ENCODE results near the gene UBAC2.

- no peak for TF ChIP-seq CTCF (IDR thresholded peaks at IDR 0.05)
- TF ChIP-seq ZFX (IDR thresholded peaks at IDR 0.05; ENCODE audit: borderline replicate concordance): no peak
These were observed 8.7 kb upstream of the UBAC2 start for GRCh38 chr13:99191900-99192399.
